PC-9 (cell line): ENCODE measurements around the gene ZNF335.

Experiments
- CTCF ChIP-seq: fragments of 200-600 bp; sonication (generic); conservative IDR thresholded peaks from 2 replicates; pipeline ENCODE4 v1.6.1; 2017; ENCODE audit warnings: mixed run types, antibody characterized with exemption, mild to moderate bottlenecking, moderate library complexity
- EZH2 ChIP-seq: fragments of 200-600 bp; sonication (generic); IDR thresholded peaks from 2 replicates; pipeline ENCODE4 v1.8.0; 2017; ENCODE audit warnings: antibody characterized with exemption, low read depth

- TF ChIP-seq CTCF: no peak
- TF ChIP-seq EZH2: no peak
These were observed 22.3 kb downstream of the ZNF335 start for GRCh38 chr20:45949542-45950329.
